Fibroblast of mammary gland (primary cell): Measurements from ENCODE around the gene RGL1.

Experiments
- DNase-seq: peaks from one replicate; pipeline ENCODE4 v3.0.0-alpha.2; 2010; ENCODE audit warnings: low read depth
- H3K4me3 ChIP-seq: 2 replicates; pipeline ENCODE4 v1.5.1; 2011; ENCODE audit warnings: low read depth, mild to moderate bottlenecking, low read length, moderate library complexity; ENCODE audit not compliant: control insufficient read depth
- CTCF ChIP-seq: conservative IDR thresholded peaks from 2 replicates; pipeline ENCODE4 v1.5.1; 2011; ENCODE audit warnings: low read depth, low read length, inconsistent platforms; ENCODE audit not compliant: control insufficient read depth, insufficient read depth

RGL1 gene

GRCh38 chr1:183830389-183830788 is 25.5 kb downstream of the RGL1 start:
- H3K4me3 ChIP-seq: no peak overlapping the region
- TF ChIP-seq CTCF: no peak
- no peak for DNase-seq

- no peak for TF ChIP-seq CTCF
- no peak overlapping the region for H3K4me3 ChIP-seq
- DNase-seq: no peak
Observed at GRCh38 chr1:183831311-183831710, 26.4 kb downstream of the RGL1 start.

GRCh38 chr1:183832459-183832858 is 27.5 kb downstream of the RGL1 start:
- no peak for DNase-seq
- no peak overlapping the region for H3K4me3 ChIP-seq
- TF ChIP-seq CTCF: no peak

- TF ChIP-seq CTCF: no peak
Observed at GRCh38 chr1:183834568-183834967, 29.6 kb downstream of the RGL1 start.

GRCh38 chr1:183836598-183836997 is 31.7 kb downstream of the RGL1 start:
- H3K4me3 ChIP-seq: no peak overlapping the region
- no peak for TF ChIP-seq CTCF
- DNase-seq: peak; percentile 49

More at GRCh38 chr1:183834568-183834967, 29.6 kb downstream of the RGL1 start:
- H3K4me3 ChIP-seq: no peak overlapping the region
- DNase-seq: no peak

- H3K4me3 ChIP-seq: no peak overlapping the region
- DNase-seq: no peak
- TF ChIP-seq CTCF: no peak
Observed at GRCh38 chr1:183837062-183837461, 32.1 kb downstream of the RGL1 start.

- no peak for TF ChIP-seq CTCF
- H3K4me3 ChIP-seq: no peak overlapping the region
- no peak for DNase-seq
Observed at GRCh38 chr1:183838221-183838620, 33.3 kb downstream of the RGL1 start.
